Measurements from ENCODE around the gene CXCL8. TPM values are rescaled to one million over a fixed set of nuclear protein-coding genes. Genes with fewer than 3 reads are reported as not detected.

CXCL8 gene
- total RNA-seq, 1 experiment from 2014 or later, result 0.82 TPM

GRCh38 chr4:73701116-73701515 lies 39.3 kb upstream of the CXCL8 start:
- Histone ChIP-seq H3K36me3 (ENCODE audit: control insufficient read depth, insufficient read depth, low read length) (no peaks in the 10 kb centered on the region), H3K27ac (ENCODE audit: low read length) (peak overlapping the region; percentile 18; the same call in 1 of the 2 replicates), H3K4me3 (ENCODE audit: low read depth in 2 of 2, low read length in 2 of 2) (no peak overlapping the region), H3K9me3 (ENCODE audit: control insufficient read depth, insufficient read depth, low read depth, low read length) (no peaks in the 10 kb centered on the region; the same call in 1 of the 2 replicates), H3K4me1 (ENCODE audit: control insufficient read depth, insufficient read depth, low read length) (no peaks in the 10 kb centered on the region; the same call in none of the 2 replicates), H3K27me3 (ENCODE audit: control insufficient read depth, insufficient read depth, low read length) (no peaks in the 10 kb centered on the region)
- in situ Hi-C loops (cut with HindIII; ENCODE audit: low pct_unique_long_range_greater_than_20kb, low sequenced_read_pairs) (no loop called here), intact Hi-C loops (cut with micrococcal nuclease; ENCODE audit: unreplicated experiment) (no loop called here)
- ATAC-seq (no peak), DNase-seq (ENCODE audit: low read depth, low spot score) (no peak)
- no TSS peak for BruUV-seq (replicated peaks)
- ChIA-PET CTCF (interaction anchor here (0.6 kb wide), 1 partner anchor 9 kb away, joined by 5 read pairs; no protein-coding TSS in a partner anchor), POLR2A (no interaction called here)
- no peak for TF ChIP-seq REST (IDR thresholded peaks at IDR 0.05; ENCODE audit: insufficient read depth in 1 of 2, low read depth in 2 of 2, low read length in 1 of 2)
- TF ChIP-seq CTCF (IDR thresholded peaks at IDR 0.05), result no peak
- TF ChIP-seq TCF7L2 (IDR thresholded peaks at IDR 0.05; ENCODE audit: low read depth, low read length), result no peak
- no peak for TF ChIP-seq POLR2AphosphoS5 (IDR thresholded peaks at IDR 0.05; ENCODE audit: low read depth, low read length)
- TF ChIP-seq SIN3A (IDR thresholded peaks at IDR 0.05; ENCODE audit: borderline replicate concordance, insufficient read depth, low read depth, low read length), result no peak

GRCh38 chr4:73702796-73703287 lies 37.5 kb upstream of the CXCL8 start:
- Histone ChIP-seq H3K9me3 (ENCODE audit: control insufficient read depth, insufficient read depth, low read depth, low read length) (no peaks in the 10 kb centered on the region; the same call in 1 of the 2 replicates), H3K4me1 (ENCODE audit: control insufficient read depth, insufficient read depth, low read length) (peaks cover 10% of the 10 kb centered on the region), H3K4me3 (ENCODE audit: low read depth in 2 of 2, low read length in 2 of 2) (no peak overlapping the region), H3K27me3 (ENCODE audit: control insufficient read depth, insufficient read depth, low read length) (no peaks in the 10 kb centered on the region), H3K27ac (ENCODE audit: low read length) (peak overlapping the region; percentile 97), H3K36me3 (ENCODE audit: control insufficient read depth, insufficient read depth, low read length) (no peaks in the 10 kb centered on the region)
- in situ Hi-C loops (cut with HindIII; ENCODE audit: low pct_unique_long_range_greater_than_20kb, low sequenced_read_pairs) (no loop called here), intact Hi-C loops (cut with micrococcal nuclease; ENCODE audit: unreplicated experiment) (no loop called here)
- no peak for DNase-seq (ENCODE audit: low read depth, low spot score)
- TF ChIP-seq SIN3A (IDR thresholded peaks at IDR 0.05; ENCODE audit: borderline replicate concordance, insufficient read depth, low read depth, low read length) (no peak), CTCF (IDR thresholded peaks at IDR 0.05) (no peak), TCF7L2 (IDR thresholded peaks at IDR 0.05; ENCODE audit: low read depth, low read length) (no peak), POLR2AphosphoS5 (IDR thresholded peaks at IDR 0.05; ENCODE audit: low read depth, low read length) (no peak), REST (IDR thresholded peaks at IDR 0.05; ENCODE audit: insufficient read depth in 1 of 2, low read depth in 2 of 2, low read length in 1 of 2) (no peak)
- POLR2A ChIA-PET, result no interaction called here
- no peak for ATAC-seq
- no TSS peak for BruUV-seq (replicated peaks)
- CTCF ChIA-PET, result no interaction called here

Measured in Panc1 (cell line).